DMS53 (cell line): ENCODE results near the gene CGB1.

Source experiments
- DNase-seq: peaks from one replicate; lab custom pipeline; 2025; lab: John Stamatoyannopoulos, UW

Gene CGB1

GRCh38 chr19:48993175-48994034 lies 43.3 kb downstream of the CGB1 start, which contains the start of the genes GYS1 and RUVBL2:
TSS of gene GYS1 (minus strand) at chr19:48993309. CDS start at chr19:48993112, 197 bp downstream.
TSS of gene RUVBL2 (plus strand) at chr19:48993887. CDS start at chr19:48993912, 25 bp downstream.
- DNase-seq, result peak; percentile 100

GRCh38 chr19:48992581-48993174 lies 44.0 kb downstream of the CGB1 start:
- DNase-seq, result peak; percentile 84

GRCh38 chr19:48991873-48992580 lies 44.7 kb downstream of the CGB1 start:
- DNase-seq, result peak; percentile 45

- no peak for DNase-seq
Measured at GRCh38 chr19:48991011-48991609, 45.6 kb downstream of the CGB1 start.

GRCh38 chr19:48990400-48990799 lies 46.3 kb downstream of the CGB1 start:
- DNase-seq, result no peak

- DNase-seq, result no peak
Measured at GRCh38 chr19:48989701-48990291, 46.9 kb downstream of the CGB1 start.

GRCh38 chr19:48988860-48989259 lies 47.8 kb downstream of the CGB1 start:
- DNase-seq, result no peak

GRCh38 chr19:48988286-48988685 lies 48.4 kb downstream of the CGB1 start:
- DNase-seq, result no peak

GRCh38 chr19:48987323-48987722 lies 49.4 kb downstream of the CGB1 start:
- no peak for DNase-seq

- DNase-seq, result no peak
Measured at GRCh38 chr19:48986211-48986610, 50.5 kb downstream of the CGB1 start.

- no peak for DNase-seq
Measured at GRCh38 chr19:48985711-48986110, 51.0 kb downstream of the CGB1 start.
